M059J (cell line): ENCODE data around the gene PRKCZ. TPM values are rescaled to one million over a fixed set of nuclear protein-coding genes. Genes with fewer than 3 reads are reported as not detected.

Experiments used
- DNase-seq: peaks from one replicate; pipeline ENCODE4 v3.0.0-alpha.2; 2012; ENCODE audit warnings: low read depth
- total RNA-seq: library from RNA; depleted of rRNA; stranded (reverse); fragments of >200 nt; shearing (Covaris generic); gene quantifications from 2 replicates; pipeline ENCODE4 v1.2.3, GENCODE V29; 2014

Gene PRKCZ
- total RNA-seq, 1 experiment from 2014 or later: 0.44 TPM

- no peak for DNase-seq
These were observed 127.8 kb downstream of the PRKCZ start for GRCh38 chr1:2177946-2178538.

GRCh38 chr1:2178875-2179274, 128.7 kb downstream of the PRKCZ start:
- DNase-seq: no peak

- peak; percentile 13 for DNase-seq
These were observed 129.2 kb downstream of the PRKCZ start for GRCh38 chr1:2179283-2180013.

DNA sequence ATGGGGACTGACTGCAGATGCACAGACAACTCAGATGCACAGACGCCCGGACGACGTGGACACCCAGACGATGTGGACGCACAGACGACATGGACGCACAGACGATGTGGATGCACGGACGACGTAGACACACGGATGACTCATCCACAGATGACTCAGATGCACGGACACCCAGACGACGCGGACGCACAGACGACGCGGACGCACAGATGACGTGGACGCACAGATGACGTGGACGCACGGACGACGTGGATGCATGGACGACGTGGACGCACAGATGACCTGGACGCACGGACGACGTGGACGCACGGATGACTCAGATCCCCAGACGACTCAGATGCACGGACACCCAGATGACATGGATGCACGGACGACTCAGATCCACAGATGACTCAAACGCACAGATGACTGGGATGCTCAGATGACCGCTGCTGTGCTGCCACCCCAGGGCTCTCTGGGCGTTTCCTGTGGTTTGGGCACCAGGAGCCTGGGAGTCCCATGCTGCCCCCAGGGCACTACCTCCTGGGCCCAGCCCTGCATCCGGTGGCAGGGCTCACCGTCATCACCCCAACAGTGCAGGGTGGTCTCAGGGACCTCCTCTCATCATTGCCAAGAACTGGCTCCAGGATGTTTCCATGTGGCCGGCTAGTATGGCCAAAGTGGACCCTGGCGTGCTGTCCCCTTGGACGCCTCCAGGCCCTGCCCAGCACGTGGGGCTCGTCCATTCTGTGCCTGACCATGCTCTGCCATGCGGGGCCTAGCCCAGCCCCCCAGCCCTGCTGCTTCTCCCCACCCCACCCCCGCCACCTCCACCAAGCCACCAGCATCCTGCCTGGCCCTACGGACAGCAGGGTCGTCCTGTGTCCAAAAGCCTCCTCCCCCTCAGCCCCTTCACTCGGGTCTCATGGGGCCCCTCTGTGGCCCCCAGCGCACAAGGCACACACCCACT, 130.4 kb downstream of the PRKCZ start:
- peak; percentile 66 for DNase-seq

GRCh38 chr1:2181271-2181670, 131.1 kb downstream of the PRKCZ start:
- DNase-seq: no peak

DNA sequence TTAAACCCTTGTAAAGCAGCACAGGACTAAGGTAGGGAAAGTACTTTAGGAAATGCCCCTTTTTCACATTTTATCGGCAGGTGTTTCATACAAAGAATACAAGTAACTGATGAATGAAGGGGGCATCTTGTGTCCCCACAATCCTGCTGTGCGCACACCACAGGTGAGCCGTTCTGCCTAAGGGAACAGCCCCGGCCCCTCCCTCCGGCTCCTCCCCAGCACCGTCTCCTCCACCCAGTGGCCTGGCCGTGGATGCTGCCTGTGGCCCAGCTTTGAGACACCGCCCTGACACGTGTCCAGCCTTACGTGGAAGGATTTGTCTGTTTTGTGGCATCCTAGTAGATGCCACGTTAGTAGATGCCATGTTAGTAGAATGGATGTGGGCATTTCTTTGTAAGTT, 131.5 kb downstream of the PRKCZ start:
- no peak for DNase-seq

- no peak for DNase-seq
These were observed 132.2 kb downstream of the PRKCZ start for GRCh38 chr1:2182376-2182775.

- no peak for DNase-seq
These were observed 133.7 kb downstream of the PRKCZ start for GRCh38 chr1:2183937-2184334.

GRCh38 chr1:2184531-2184930, 134.3 kb downstream of the PRKCZ start:
- DNase-seq: no peak

DNA sequence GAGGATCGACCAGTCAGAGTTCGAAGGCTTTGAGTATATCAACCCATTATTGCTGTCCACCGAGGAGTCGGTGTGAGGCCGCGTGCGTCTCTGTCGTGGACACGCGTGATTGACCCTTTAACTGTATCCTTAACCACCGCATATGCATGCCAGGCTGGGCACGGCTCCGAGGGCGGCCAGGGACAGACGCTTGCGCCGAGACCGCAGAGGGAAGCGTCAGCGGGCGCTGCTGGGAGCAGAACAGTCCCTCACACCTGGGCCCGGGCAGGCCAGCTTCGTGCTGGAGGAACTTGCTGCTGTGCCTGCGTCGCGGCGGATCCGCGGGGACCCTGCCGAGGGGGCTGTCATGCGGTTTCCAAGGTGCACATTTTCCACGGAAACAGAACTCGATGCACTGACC, 134.7 kb downstream of the PRKCZ start:
- no peak for DNase-seq

GRCh38 chr1:2185880-2186855, 136.0 kb downstream of the PRKCZ start:
- no peak for DNase-seq

GRCh38 chr1:2186901-2187300, 136.7 kb downstream of the PRKCZ start:
- DNase-seq: no peak

DNA sequence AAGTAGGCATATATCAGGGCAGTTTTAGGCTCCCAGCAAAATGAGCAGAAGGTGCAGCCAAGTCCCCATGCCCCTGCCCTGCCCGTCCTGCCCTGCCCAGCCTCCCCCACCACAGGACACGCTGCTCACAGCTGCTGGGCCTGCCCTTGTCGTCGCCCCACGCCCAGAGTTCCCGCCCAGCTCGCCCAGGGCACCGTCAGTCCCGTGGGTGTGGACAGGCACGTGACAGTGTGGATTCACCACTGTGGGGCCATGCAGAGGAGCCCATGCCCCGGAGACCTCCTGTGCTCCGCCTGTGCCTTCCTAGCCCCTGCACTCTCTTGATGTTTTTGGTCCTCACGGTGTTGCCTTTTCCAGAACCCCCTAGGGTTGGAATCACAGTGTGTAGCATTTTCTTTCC, 137.4 kb downstream of the PRKCZ start:
- no peak for DNase-seq

- no peak for DNase-seq
These were observed 138.1 kb downstream of the PRKCZ start for GRCh38 chr1:2188336-2188735.

GRCh38 chr1:2189459-2190425, 139.5 kb downstream of the PRKCZ start:
- DNase-seq: peak; percentile 96

GRCh38 chr1:2190491-2190976, 140.3 kb downstream of the PRKCZ start:
- DNase-seq: no peak

DNA sequence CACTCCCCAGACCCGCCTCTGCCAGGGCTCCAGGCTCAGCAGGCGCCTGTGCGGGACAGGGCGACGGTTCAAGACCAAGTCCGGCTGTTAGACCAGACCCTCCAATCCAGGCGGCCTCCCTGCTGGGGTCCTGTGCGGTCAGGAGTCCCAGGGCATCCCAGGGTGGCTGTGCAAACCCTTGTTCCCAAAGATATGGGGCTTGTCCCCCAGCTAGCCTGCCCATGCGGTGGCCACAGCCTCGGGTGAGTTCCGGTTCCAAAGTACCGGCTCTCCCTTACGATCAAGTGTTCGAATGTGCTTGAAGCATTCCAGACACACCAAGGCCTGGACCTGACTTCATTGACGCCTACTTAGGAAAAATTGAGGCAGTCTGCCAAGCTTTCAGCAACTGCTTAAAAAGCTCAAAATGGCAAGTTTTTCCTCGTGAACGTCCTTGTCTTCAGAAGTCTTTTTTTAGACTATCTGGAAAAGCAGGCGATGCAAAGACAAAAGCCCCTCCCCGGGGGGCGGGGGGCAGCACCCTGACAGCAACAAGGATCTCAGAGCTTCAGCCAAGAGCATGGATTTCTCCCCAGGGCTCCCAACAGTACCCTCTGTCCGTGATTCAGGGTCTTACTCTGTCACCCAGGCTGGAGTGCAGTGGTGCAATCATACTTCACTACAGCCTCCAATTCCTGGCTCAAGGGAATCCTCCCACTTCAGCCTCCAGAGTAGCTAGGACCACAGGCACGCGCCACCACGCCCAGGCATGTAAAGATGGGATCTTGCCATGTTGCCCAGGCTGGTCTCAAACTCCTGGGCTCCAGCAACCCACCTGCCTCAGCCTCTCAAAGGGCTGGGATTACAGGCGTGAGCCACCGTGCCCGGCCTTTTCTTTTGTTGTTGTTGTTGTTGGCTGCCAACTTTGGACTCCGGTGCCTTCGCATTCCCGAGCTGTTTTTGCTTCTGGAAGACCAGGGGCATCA, 142.1 kb downstream of the PRKCZ start:
- DNase-seq: no peak

DNA sequence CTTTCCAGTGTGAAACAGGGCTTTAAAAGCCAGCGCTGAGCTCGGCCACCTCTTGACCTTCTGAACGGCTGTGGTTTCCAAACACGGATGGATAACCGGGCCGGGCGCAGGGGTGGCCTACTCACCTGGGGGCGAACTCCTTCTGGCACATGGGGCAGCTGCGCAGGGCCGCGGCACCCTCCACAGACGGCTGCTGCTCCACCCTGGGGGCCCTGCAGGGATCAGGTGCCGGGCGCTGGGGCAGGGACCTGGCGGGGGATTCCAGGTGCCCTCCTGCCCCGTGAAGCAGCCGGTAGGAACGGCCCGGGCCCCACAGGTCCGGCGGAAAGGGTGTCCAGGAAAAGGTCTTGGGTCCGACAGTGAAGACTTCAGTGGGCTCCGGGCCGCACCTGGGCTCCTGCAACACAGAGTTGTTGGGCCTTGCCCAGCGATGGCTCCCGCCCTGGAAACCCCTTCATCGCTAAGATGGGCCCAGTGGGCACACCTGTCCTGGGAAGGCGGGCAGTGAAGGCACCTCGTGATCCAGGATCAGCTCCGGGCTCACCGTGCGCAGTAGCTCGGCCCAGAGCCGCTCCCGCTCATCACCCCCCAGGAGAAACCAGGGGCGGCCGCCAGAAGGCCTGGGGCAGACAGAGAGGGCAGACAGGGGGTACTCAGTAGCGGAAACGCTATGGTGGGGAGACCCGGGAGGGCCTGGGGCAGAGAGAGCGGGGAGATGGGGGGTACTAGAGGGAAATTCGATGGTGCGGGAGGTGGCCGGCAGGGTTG, 143.5 kb downstream of the PRKCZ start:
- DNase-seq: no peak
